Colonic mucosa (tissue), 4 donors: Measurements from ENCODE around the gene CREB1. TPM values are rescaled to one million over a fixed set of nuclear protein-coding genes. Genes with fewer than 3 reads are reported as not detected.

Source experiments
- DNase-seq: peaks from one replicate; pipeline ENCODE4 v3.0.0-alpha.2; 2020
- H3K27ac ChIP-seq: fragments of 200-600 bp; one replicate; pipeline ENCODE4 v1.8.0; 2021
- H3K27me3 ChIP-seq: fragments of 200-600 bp; one replicate; pipeline ENCODE4 v1.8.0; 2021
- H3K36me3 ChIP-seq: fragments of 200-600 bp; one replicate; pipeline ENCODE4 v1.8.0; 2021
- H3K4me1 ChIP-seq: fragments of 200-600 bp; one replicate; pipeline ENCODE4 v1.8.0; 2021; ENCODE audit warnings: mild to moderate bottlenecking
- H3K4me3 ChIP-seq: fragments of 200-600 bp; one replicate; pipeline ENCODE4 v1.8.0; 2021
- H3K9ac ChIP-seq, 2 donors: one replicate each; pipeline ENCODE4 v1.7.0; 2013; ENCODE audit warnings: control low read depth in 2 of 2, low read depth in 2 of 2, low read length in 2 of 2
- H3K9me3 ChIP-seq: fragments of 200-600 bp; one replicate; pipeline ENCODE4 v1.8.0; 2021
- CTCF ChIP-seq: fragments of 200-600 bp; IDR thresholded peaks from one replicate; pipeline ENCODE4 v1.8.0; 2022; ENCODE audit warnings: antibody characterized with exemption, mild to moderate bottlenecking
- intact Hi-C: fragments of 100-400 bp; cut with DNase I; formaldehyde crosslinking; loops from one replicate; pipeline ENCODE4 v1.14.1; 2022
- total RNA-seq, 2 donors: library from RNA; stranded (reverse); fragmentation: NEBNext Ultra II Directional in 1 of 2; extraction: Animal tissue kit (Norgen Biotek cat#: 25700) in 1 of 2; gene quantifications; one replicate each; pipeline ENCODE4 v1.2.1, GENCODE V29; 2021
- donor health status: healthy.
- donor health status: DM: no; HTN: no; CAD: no.
- donor health status: DM: no; HTN: no; CAD: no.

Gene CREB1
- total RNA-seq = 10 to 100 TPM; 46.0 to 55.4 TPM

- intact Hi-C loops = loop anchor here (5.0 to 10.0 kb wide), 2 partner anchors 93 to 205 kb away; no protein-coding TSS in a partner anchor
- peak within 1 kb of the TSS; percentile 100 for H3K27ac ChIP-seq
- H3K9me3 ChIP-seq = no peaks in the 10 kb centered on the region
- no peaks in the 10 kb centered on the region for H3K27me3 ChIP-seq
- peak; percentile 99 for DNase-seq
- TF ChIP-seq CTCF = no peak
- H3K9ac ChIP-seq = peak within 1 kb of the TSS; percentile 97
- H3K36me3 ChIP-seq = no peaks in the 10 kb centered on the region
- peaks cover 15% of the 10 kb centered on the region for H3K4me1 ChIP-seq
- H3K4me3 ChIP-seq = peak within 1 kb of the TSS; percentile 76
Measured at GRCh38 chr2:207529330-207530159, at the start of gene CREB1. Gene CREB1 (plus strand): TSS chr2:207529962. CDS start chr2:207555636, 25,674 bp downstream.

- no peak for DNase-seq
- H3K27ac ChIP-seq = no peak overlapping the region
- TF ChIP-seq CTCF = no peak
- intact Hi-C loops = no loop called here
- no peak overlapping the region for H3K9ac ChIP-seq
- no peaks in the 10 kb centered on the region for H3K9me3 ChIP-seq
- no peaks in the 10 kb centered on the region for H3K4me1 ChIP-seq
- H3K4me3 ChIP-seq = no peak overlapping the region
- no peaks in the 10 kb centered on the region for H3K36me3 ChIP-seq
- H3K27me3 ChIP-seq = no peaks in the 10 kb centered on the region
Measured at GRCh38 chr2:207480521-207481040, 49.2 kb upstream of the CREB1 start.

GRCh38 chr2:207481924-207482323, 47.8 kb upstream of the CREB1 start:
- Histone ChIP-seq H3K4me1 (no peaks in the 10 kb centered on the region), H3K27me3 (no peaks in the 10 kb centered on the region), H3K4me3 (no peak overlapping the region), H3K9ac (no peak overlapping the region), H3K9me3 (no peaks in the 10 kb centered on the region), H3K27ac (no peak overlapping the region), H3K36me3 (no peaks in the 10 kb centered on the region)
- no peak for DNase-seq
- intact Hi-C loops = no loop called here
- TF ChIP-seq CTCF = no peak

- Histone ChIP-seq H3K27me3 (no peaks in the 10 kb centered on the region), H3K9me3 (no peaks in the 10 kb centered on the region), H3K4me3 (no peak overlapping the region), H3K9ac (no peak overlapping the region), H3K27ac (no peak overlapping the region), H3K36me3 (no peaks in the 10 kb centered on the region), H3K4me1 (no peaks in the 10 kb centered on the region)
- no peak for TF ChIP-seq CTCF
- no peak for DNase-seq
- intact Hi-C loops = no loop called here
Measured at GRCh38 chr2:207482630-207483029, 47.1 kb upstream of the CREB1 start.

GRCh38 chr2:207483066-207483465, 46.7 kb upstream of the CREB1 start:
- Histone ChIP-seq H3K27ac (no peak overlapping the region), H3K27me3 (no peaks in the 10 kb centered on the region), H3K4me3 (no peak overlapping the region), H3K9ac (no peak overlapping the region), H3K4me1 (no peaks in the 10 kb centered on the region), H3K9me3 (no peaks in the 10 kb centered on the region), H3K36me3 (no peaks in the 10 kb centered on the region)
- TF ChIP-seq CTCF = no peak
- DNase-seq = no peak
- intact Hi-C loops = no loop called here
